Kidney (tissue), 14 donors: ENCODE results near the gene MBD4. TPM values are rescaled to one million over a fixed set of nuclear protein-coding genes. Genes with fewer than 3 reads are reported as not detected.

Source experiments
- DNase-seq, 5 donors: peaks; one replicate each; pipeline ENCODE4 v3.0.0-alpha.2; 2013 to 2020
- FAIRE-seq: peaks from 2 replicates; lab custom pipeline; 2012; peaks lifted over from hg19 to GRCh38; lab: Jason Lieb, UNC
- H3K27ac ChIP-seq, 2 donors: one replicate each; pipeline ENCODE4 v1.7.0; 2013; ENCODE audit warnings: low read depth in 2 of 2, low read length in 2 of 2, inconsistent platforms in 1 of 2
- H3K27me3 ChIP-seq: one replicate; pipeline ENCODE4 v1.7.1; 2013; ENCODE audit warnings: low read length, inconsistent platforms; ENCODE audit not compliant: control insufficient read depth, insufficient read depth
- H3K36me3 ChIP-seq, 3 donors: one replicate each; pipeline versions ENCODE4 v1.7.0 to v1.7.1; 2013; ENCODE audit warnings: low read length in 3 of 3, control low read depth in 1 of 3, inconsistent platforms in 1 of 3; ENCODE audit not compliant: insufficient read depth in 3 of 3, control insufficient read depth in 2 of 3
- H3K4me1 ChIP-seq, 3 donors: one replicate each; pipeline versions ENCODE4 v1.7.0 to v1.7.1; 2013; ENCODE audit warnings: low read length in 3 of 3, inconsistent platforms in 1 of 3, low read depth in 1 of 3; ENCODE audit not compliant: control insufficient read depth in 2 of 3, insufficient read depth in 2 of 3
- H3K4me3 ChIP-seq, 3 donors: one replicate each; pipeline versions ENCODE4 v1.7.0 to v1.8.1; 2013; ENCODE audit warnings: low read length in 3 of 3, control low read depth in 1 of 3, inconsistent platforms in 1 of 3
- H3K9ac ChIP-seq, 3 donors: one replicate each; pipeline versions ENCODE4 v1.7.0 to v1.7.1; 2013; ENCODE audit warnings: low read length in 3 of 3, control low read depth in 1 of 3, inconsistent platforms in 1 of 3
- H3K9me3 ChIP-seq, 3 donors: one replicate each; pipeline versions ENCODE4 v1.7.0 to v1.7.1; 2013; ENCODE audit warnings: low read length in 3 of 3, control low read depth in 1 of 3, inconsistent platforms in 1 of 3; ENCODE audit not compliant: control insufficient read depth in 2 of 3, insufficient read depth in 1 of 3
- intact Hi-C: fragments of 100-400 bp; cut with DNase I; formaldehyde crosslinking; loops from one replicate; pipeline ENCODE4 v1.11.1; 2022
- polyA plus RNA-seq: library from polyadenylated mRNA; stranded (reverse); fragments of 350-450 nt; fragmentation: Illumina TruSeq; extraction: RNeasy Lipid Tissue Mini Kit (QIAGEN cat#74804); gene quantifications from one replicate; pipeline ENCODE4 v1.2.3, GENCODE V29; 2014; ENCODE audit warnings: low read depth, low replicate concordance; ENCODE audit not compliant: insufficient read depth
- total RNA-seq: library from RNA; stranded (reverse); fragmentation: NEBNext Ultra II Directional; extraction: Animal tissue kit (Norgen Biotek cat#: 25700); gene quantifications from one replicate; pipeline ENCODE4 v1.2.1, GENCODE V29; 2021
- TF ChIP-seq, protein P1 (sequence below): IDR thresholded peaks from 3 replicates; pipeline ENCODE4 v1.5.1; 2012; ENCODE audit warnings: mild to moderate bottlenecking, moderate library complexity, borderline replicate concordance; ENCODE audit not compliant: insufficient read depth; ENCODE audit errors: extremely low read depth
- donor health status: control.
- donor health status: control.
- donor health status: control.
- donor health status: control.
- donor health status: control.
- donor health status: DM: yes; HTN: yes; CAD: no.
- donor health status: Normal renal cell carcinoma (clear cell type).

Gene MBD4
- total and polyA plus RNA-seq, 2 donors from 2014 or later, result 25.4 to 35.1 TPM

DNA sequence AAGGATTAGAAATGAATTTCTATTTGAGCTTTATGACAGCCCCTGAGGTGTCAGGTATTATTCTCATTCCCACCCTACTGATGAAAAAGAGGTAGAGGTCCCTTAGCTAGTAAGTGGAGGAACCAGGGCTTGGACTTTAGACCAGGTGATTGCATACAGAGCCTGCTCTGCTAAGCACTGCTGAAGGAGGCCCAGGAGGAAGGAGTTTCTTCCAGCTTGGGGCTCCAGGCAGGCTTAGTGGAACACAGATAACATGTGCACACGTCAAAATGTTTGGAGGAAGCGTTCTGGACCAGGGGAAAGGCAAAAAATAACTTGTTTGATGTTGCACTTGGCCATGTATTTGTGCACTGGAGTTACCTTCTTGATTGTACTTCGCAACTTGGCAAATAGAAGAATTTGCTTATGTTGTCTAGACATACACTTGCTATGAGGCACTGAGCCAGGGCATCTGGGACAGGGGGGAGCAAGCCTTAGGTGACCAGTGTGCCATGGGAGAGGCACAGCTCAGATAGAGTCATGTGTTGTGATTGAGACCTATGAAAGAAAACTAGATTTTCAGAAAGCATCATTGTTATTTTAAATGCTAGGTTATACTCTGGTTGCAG, 22.7 kb upstream of the MBD4 start:
- FAIRE-seq (no peak), DNase-seq (no peak)
- no peak overlapping the region for H3K9ac ChIP-seq
- intact Hi-C loops, result no loop called here
- TF ChIP-seq, protein P1, sequence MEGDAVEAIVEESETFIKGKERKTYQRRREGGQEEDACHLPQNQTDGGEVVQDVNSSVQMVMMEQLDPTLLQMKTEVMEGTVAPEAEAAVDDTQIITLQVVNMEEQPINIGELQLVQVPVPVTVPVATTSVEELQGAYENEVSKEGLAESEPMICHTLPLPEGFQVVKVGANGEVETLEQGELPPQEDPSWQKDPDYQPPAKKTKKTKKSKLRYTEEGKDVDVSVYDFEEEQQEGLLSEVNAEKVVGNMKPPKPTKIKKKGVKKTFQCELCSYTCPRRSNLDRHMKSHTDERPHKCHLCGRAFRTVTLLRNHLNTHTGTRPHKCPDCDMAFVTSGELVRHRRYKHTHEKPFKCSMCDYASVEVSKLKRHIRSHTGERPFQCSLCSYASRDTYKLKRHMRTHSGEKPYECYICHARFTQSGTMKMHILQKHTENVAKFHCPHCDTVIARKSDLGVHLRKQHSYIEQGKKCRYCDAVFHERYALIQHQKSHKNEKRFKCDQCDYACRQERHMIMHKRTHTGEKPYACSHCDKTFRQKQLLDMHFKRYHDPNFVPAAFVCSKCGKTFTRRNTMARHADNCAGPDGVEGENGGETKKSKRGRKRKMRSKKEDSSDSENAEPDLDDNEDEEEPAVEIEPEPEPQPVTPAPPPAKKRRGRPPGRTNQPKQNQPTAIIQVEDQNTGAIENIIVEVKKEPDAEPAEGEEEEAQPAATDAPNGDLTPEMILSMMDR, result no peak
- H3K27ac ChIP-seq, result no peak overlapping the region
- H3K9me3 ChIP-seq, result no peaks in the 10 kb centered on the region
- H3K4me1 ChIP-seq, result peaks cover 0 to 3% (median 0%) of the 10 kb centered on the region in 3 donors
- H3K27me3 ChIP-seq, result no peaks in the 10 kb centered on the region
- peaks cover 4 to 11% (median 6%) of the 10 kb centered on the region in 3 donors for H3K36me3 ChIP-seq
- H3K4me3 ChIP-seq, result no peak overlapping the region

DNA sequence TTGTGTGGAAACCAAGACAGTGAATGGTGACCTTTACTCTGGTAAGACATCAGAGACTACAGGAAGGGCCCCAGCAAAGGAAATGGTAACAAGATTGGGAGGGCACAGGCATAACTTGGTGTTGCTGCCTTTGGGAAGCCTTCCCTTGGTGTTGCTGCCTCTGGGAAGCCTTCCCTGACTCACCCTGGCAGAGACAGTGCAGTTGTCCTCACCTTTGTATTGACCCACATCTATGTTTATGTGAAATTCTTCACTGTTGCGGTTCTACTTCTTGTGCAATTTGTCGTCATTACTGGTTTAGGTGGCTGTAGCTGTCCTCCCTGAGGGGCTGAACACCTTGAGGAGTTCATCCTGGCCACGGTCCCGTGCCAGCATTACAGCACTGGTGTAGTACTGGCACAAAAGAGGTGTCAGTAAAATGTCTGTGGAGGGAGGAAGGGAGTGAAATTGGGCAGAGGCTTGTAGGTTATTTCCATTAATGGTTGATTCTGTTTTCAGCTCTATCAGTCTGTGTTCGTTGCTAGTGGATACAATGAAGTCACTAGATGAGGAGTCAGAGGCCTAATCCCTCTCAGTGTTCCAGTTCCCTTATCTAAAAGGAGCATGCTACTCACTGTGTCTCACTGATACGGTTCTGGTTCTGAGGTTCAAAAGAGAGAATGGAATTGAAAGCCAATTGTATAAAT, 21.9 kb upstream of the MBD4 start:
- TF ChIP-seq, protein P1, result no peak
- Histone ChIP-seq H3K27ac (no peak overlapping the region), H3K9ac (no peak overlapping the region), H3K4me1 (no peaks in the 10 kb centered on the region), H3K27me3 (no peaks in the 10 kb centered on the region), H3K9me3 (no peaks in the 10 kb centered on the region), H3K4me3 (no peak overlapping the region), H3K36me3 (peaks cover 4 to 10% (median 6%) of the 10 kb centered on the region in 3 donors)
- intact Hi-C loops, result no loop called here
- no peak for FAIRE-seq
- DNase-seq, result no peak

DNA sequence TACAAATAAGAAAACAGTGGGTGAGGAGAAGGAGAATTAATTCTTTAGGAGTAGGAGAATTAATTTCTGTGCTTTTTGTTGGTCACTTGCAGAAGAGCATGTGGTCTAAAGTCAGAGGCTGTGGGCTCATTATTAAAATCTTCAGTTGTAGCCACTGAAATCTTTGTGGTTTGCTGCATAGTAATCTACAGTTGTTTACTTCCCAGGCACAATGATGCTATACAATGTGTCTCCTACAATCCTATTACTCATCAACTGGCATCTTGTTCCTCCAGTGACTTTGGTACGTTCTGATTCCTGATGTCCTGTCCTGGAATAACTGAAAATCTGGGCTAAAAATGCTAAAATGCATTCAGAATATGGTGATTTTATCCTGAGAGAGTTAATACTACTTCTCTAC, 21.3 kb upstream of the MBD4 start:
- H3K4me1 ChIP-seq, result no peaks in the 10 kb centered on the region
- H3K9ac ChIP-seq, result no peak overlapping the region
- DNase-seq, result no peak
- peaks cover 4 to 14% (median 7%) of the 10 kb centered on the region in 3 donors for H3K36me3 ChIP-seq
- H3K4me3 ChIP-seq, result no peak overlapping the region
- FAIRE-seq, result no peak
- TF ChIP-seq, protein P1, result no peak
- H3K9me3 ChIP-seq, result no peaks in the 10 kb centered on the region
- no peaks in the 10 kb centered on the region for H3K27me3 ChIP-seq
- intact Hi-C loops, result no loop called here
- no peak overlapping the region for H3K27ac ChIP-seq
